Stimulated activated CD4-positive, alpha-beta T cell treated with anti-CD3 and anti-CD28 coated beads, Interleukin-12 subunit alpha, Interleukin-12 subunit beta, amount 100 ng/mL, for 24 hours (primary cell): Measurements from ENCODE around the gene C3orf20.
A peak's percentile ranks its signal among the peaks of the same experiment; 100 is the strongest.

Source experiments
- DNase-seq, 2 experiments: peaks; one replicate each; pipeline ENCODE4 v3.0.0-alpha.2; 2020; ENCODE audit warnings: low read depth in 2 of 2

Gene C3orf20

DNA sequence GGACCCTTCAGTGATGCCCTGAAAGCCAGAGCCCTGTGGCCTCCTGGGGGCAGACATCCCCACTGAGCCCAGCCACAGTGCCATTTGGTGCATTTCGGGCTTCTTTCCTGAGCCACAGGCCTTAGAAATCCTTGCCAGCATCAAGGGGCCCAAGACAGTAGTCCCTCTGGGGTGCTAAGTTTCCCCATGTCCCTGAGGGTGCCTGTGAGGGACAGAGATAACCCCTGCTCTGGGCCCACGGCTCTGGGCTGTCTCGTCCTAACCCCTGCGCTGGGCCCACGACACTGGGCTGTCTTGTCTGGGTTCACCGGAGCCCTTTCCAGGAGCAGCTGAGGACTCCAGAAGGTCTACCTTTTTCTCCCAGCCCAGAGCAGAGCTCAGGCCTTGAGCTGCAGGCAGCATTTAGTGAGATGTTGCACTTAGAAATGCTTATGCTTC, 98.8 kb downstream of the C3orf20 start:
- no peak for DNase-seq

DNA sequence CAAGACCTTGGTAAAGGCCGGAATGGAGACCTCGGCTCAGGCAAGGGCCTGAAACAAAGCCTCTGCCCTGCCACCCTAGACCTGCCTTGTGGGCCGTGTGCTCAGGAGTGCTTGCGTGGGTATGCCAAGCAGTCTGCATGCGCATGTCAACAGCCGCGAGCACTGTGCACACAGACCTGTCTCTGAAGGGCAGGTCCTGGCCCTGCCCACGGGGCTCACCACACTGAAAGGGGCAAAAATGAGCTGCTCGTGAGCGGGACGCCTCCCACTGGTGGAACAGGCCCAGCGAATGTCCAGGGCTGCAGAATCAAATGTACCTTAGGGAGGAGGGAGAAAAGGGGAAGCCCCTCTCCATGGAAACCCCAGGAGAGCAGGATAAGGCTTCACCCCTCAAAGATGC, 99.5 kb downstream of the C3orf20 start:
- no peak for DNase-seq

GRCh38 chr3:14775011-14775410, 100.1 kb downstream of the C3orf20 start:
- DNase-seq, result no peak

DNA sequence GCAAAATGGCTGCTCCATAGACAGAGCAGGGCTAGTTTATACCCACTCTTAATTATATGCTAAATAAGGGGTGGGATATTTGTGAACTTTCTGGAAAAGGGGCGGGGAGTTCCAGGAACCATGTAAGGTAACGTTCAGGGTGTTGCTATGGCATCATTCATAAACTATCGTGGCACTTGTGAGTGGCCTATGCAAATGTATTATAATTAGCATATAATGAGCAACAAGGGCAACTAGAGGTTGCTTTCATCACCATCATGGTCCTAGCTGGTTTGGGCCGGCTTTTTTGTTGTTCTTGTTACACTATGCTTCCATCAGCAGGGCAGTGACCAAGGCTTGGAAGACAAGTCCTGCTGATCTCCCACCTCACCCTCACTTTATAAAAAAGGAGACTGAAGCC, 100.6 kb downstream of the C3orf20 start:
- DNase-seq, result no peak

DNA sequence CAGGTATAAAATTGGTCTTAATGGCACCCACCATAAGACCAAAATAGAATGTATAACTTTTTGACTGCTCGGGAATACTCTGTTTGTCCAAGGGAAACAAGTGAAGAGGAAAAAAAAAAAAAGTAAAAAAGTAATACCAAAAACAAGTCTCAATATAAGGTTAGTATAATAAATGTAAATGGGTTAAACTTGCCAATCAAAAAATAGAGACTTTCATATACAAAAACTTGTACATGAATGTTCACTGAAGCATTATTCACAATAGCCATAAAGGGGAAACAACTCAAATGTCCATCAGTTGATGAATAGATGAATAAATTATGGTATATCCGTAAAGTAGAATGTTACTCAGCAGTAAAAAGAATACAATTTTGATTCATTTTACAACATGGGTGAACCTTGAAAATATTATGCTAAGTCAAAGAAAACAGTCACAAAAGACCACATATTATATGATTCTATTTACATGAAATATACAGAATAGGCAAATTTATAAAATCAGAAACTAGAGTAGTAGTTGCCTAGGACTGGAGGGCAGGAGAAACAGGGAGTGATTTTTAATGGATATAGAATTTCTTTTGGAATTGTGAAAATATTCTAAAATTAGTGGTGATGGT, 104.2 kb downstream of the C3orf20 start:
- DNase-seq, result no peak

DNA sequence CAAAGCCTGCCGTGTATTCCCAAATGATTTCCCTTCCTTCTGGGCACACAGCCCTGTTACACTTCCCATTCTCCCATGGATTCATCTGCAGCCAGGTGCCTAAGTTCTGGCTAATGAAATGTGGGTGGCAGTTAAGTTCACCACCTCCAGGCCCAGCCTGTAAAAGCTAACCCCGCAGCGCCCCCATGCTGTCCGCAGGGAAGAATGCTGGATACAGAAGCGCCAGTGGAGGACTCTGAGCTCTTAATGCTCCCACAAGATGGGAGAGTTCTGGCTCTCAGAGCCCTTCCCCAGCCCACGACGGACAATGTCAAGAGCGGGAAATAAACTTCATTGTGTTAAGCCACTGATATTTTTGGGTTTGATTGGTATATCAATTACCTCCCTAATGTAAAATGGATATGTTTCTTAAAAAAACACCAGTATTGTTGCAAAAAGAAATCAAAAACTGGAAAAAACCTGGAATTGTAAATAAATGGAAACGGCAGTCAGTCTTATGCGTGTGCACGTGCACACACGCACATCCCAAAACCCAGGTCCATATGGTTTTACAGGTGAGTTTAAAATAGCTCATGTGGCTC, 106.1 kb downstream of the C3orf20 start:
- DNase-seq, result peak in 1 of 2 experiments; percentile 25

DNA sequence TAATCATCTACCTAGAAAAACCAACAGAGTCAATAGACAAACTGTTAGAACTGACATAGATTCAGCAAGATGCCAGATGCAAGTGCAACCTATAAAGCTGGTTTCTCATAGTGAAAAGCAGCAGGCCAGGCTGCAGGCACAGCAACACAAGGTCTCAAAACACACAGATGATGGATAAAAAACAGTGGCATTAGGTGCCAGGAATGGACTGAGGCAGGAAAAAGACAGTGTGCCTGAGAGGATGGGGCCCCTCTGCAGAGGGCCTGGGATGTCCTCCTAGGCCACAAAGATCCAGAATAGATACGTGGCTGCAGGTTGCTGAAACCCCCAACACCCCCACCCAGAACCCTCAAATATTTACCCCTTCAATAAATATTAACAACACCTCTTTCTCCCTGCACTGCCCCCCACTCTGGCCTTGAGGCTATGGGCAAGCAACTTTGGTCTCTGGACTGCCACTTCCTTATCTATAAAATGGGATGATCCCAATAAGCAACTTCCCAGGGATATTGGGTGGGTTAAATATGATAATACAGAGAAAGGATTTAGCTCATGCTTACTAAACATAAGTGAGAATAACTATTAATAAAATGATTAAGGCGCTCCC, 108.6 kb downstream of the C3orf20 start:
- no peak for DNase-seq

- DNase-seq, result no peak
Observed at GRCh38 chr3:14784087-14784681, 109.2 kb downstream of the C3orf20 start.

DNA sequence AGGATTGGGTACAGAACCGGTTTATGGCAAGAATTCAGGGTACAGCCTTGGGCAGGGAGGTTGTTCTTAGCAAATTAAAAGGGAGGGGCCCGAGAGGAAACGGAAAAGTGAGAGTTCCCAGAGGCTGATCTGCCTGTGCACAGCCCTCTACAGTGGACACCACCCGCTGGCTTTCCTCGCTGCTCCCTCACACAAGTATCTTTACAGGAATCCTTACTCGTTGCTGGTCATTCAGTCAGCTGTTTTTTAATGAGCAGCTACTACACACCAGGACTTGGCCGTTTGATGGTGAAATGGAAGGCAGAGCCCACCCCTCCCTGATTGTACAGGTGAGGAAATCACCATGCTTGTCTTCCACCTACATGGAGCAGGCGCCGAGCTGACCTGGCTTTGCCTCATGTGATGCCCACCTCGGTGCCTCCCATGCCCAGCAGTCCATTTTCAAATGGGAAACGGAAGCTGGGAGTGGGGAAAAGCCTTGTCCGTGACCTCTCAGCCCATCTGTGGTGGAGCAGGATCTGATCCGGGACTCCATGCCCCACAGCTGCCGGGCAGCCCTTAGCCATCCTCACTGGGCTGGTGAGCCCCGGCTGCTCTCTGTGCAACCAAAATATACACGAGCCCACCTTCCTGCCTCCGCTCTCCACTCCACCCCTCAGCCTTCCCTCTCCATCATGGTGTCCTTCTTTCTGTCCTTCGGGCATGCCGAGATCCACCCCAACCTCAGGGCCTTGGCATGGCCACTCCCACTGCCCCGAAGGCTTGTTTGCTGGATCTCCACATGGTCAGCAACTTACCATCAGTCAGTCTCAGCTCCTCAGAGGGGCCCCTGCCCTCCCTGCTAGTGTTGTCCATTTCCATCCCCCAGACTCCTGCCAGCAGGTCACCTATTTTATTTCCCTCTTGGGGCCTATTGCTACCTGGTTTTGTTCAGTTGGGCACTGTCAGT, 110.5 kb downstream of the C3orf20 start:
- DNase-seq, result no peak

GRCh38 chr3:14786369-14786768, 111.4 kb downstream of the C3orf20 start:
- no peak for DNase-seq

- no peak for DNase-seq
Observed at GRCh38 chr3:14787630-14788029, 112.7 kb downstream of the C3orf20 start.

DNA sequence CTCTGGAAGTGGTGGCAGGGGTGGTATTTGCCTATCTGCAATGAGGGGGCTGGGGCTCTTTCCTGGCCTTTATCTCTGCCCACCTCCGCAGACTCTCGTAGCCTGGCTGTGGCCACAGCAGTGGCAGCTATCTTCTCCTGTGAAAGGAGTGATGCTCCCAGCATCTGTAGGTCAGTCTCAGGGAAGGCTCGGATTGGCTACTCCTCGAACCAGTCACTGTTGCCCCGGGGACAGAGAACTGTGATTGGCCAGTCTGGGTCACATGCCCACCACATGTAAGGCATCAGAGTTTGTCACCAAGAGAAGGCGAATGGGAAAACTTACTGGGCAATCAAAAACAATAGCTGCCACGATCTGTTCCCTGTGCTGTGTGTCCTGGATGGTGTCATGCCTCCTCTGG, 113.7 kb downstream of the C3orf20 start:
- DNase-seq, result no peak

DNA sequence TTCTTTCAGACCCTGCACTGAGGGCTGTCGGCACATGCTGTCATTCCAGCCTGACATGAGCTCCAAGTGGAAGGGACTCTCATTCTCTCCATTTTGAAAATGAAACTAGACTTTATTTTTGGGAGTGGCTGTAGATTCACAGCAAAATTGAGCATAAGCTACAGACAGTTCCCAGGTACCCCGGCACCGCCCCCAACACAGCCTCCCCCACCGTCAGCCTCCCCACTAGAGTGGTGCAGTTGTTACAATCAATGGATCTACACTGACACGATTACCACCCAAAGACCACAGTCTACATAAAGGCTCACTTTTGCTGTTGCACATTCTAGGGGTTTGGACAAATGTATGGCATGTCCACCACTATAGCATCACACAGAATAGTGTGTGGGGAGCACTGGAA, 114.3 kb downstream of the C3orf20 start:
- no peak for DNase-seq

GRCh38 chr3:14789640-14790285, 114.8 kb downstream of the C3orf20 start:
- DNase-seq, result no peak

DNA sequence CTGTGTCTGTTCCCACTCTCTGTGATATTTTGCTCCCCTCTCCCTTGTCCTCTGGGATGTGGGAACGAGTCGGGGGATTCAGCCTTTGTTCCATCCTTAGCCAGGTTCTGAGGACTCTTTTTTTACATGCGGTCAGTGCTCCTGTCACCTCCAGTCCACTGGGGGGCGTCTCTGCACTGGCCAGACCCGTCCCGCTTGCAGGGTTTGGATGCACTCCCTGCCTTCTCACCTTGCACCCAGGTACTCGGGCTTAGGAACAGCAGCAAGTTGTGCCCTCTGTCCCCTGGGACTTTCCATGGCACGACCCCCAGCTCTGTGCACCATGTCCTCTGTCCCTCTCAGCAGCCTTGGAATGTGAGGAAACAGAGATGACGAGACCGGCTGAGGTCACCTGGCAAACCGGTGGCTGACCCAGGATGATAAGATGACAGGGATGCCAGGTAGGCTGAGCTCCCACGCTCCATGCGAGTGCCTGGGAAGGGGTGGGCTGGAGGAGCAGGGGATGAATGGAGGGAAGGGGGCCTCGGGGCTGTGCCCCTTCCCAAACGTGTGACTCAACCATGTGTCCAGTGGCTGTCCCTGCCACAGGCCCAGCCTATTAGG, 116.5 kb downstream of the C3orf20 start:
- peak; percentile 7 to 43 for DNase-seq

DNA sequence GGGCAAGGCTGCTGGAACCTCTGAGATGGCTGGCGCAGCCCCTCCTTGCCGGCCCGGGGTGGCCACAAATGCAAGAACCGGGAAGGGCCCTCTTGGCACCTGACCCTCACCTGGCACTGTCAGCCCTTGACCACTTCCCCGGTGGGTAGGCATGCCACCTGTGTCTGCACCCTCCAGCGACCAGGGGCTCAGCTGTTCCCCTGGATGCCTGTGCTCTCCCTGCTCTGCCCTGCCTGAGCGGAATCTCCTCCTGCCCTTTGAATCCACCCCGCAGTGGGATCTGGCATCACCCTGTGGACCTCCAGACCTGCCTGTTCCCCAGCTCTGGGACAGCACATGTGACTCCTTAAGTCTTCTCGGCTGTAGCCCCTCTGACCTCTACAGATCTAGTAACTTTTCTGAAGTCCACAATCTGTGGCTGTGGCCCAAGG, 117.8 kb downstream of the C3orf20 start:
- DNase-seq, result no peak

DNA sequence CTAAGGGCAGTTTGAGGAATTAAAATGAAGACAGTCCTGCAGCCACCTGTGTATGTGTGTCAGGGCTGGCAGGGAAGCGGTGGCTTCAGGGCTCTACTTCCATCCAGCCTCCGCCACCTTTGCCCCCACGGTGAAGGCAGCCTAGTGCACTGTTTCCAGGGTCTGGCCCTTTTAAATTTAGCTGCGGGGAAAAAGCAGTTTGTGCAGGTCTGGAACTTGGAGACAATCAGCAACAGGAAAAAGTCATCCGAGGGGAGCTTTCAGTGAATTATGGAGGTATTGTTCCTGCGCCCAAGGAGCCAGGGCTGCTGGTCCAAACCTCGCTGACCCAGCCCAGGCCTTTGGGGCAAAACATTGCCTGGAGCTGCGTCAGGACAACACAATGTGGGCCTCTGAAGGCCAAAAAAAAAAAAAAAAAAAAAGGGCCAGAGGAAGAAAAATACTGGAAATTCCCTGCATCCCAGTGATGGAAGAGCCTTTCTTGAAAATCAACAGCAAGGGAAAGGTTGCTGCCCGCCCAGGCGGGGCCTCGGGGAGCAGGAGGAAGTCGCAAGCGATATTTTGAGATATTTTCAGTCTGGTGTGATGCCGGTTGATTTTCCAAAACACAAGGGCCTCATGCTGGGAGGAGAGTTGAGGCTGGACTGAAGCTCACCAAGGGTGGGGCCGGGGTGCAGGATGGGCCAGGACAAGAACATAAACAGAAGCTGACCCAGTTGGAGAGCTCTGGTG, 118.4 kb downstream of the C3orf20 start:
- no peak for DNase-seq

GRCh38 chr3:14793858-14794234, 118.9 kb downstream of the C3orf20 start:
- no peak for DNase-seq

GRCh38 chr3:14794435-14794834, 119.5 kb downstream of the C3orf20 start:
- DNase-seq, result no peak

GRCh38 chr3:14795996-14796395, 121.1 kb downstream of the C3orf20 start:
- DNase-seq, result no peak
